HG03565 (cell line): Measurements from ENCODE around the gene ZNF649.

ENCODE experiments used
- ATAC-seq: cut with Tn5 transposase; IDR thresholded peaks from one replicate; pipeline ENCODE4 v1.9.1; 2021; ENCODE audit warnings: mild to moderate bottlenecking, moderate library complexity; ENCODE audit not compliant: unreplicated experiment

The ZNF649 gene

DNA sequence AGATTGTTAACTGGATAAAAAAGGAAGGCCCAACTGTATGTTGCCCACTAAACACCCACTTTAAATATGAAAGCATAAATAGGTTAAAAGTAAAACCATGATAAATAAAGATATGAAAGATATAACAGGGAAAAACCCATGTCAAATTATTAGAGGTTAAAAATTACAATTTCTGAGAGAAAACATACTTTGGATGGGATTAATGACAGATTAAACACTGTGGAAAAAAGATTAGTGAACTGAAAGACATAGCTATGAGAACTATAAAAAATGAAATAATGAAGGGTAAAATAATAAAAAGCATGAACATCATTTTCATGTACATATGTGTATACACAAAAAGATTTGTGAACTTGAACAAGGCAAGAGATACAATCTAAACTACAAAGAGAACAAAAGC is 14.9 kb downstream of the ZNF649 start:
- no peak for ATAC-seq

DNA sequence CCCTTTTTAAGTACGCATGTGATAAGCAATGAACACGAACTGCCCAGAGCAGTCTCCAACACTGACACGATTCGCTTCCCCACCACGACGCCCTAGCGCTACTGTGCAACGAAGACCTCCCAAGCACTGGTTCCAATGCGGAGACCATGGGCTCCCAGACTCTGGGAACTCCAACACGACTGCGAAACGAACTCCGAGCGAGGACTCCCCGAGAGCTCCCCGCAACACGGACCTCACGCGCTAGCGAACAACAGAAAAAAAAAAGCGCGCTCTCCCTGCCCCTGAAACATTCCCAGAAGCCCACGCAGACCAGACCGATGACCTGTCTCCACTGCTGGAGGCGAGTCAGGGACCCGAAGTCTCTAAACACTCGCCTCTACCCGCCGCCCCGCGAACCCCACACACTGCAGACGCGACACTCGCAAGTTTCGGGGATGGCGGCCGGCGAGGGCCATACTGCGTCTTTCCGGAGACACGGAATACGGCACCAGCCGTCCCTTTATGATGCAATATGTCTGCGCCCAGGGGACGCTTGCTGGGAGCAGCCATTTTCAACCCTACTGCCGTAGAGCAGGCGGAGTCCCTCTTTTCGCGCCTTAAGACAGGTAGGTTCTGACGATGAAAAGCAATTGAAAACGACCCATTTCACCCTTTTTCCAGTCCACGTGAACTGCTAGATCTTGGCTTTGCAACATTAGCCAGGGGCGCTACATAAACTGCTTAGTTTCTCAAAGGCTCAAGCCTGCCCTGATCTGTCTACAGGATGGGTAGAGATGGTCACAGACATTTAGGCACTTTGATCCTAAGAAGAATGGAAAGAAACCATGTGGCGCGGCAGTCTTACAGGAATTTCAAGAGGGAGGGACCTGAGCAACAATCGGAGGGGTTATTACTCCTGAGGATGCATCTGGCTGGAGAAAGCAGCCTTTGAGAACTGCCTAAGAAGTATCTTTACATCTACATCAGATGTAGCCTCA is 17.0 kb downstream of the ZNF649 start, which contains the start of gene ZNF577:
Gene ZNF577, minus strand, starts transcription at position 430 of the 977 bp plus-strand sequence. CDS start 7,569 bp downstream, outside the sequence.
- ATAC-seq = no peak

DNA sequence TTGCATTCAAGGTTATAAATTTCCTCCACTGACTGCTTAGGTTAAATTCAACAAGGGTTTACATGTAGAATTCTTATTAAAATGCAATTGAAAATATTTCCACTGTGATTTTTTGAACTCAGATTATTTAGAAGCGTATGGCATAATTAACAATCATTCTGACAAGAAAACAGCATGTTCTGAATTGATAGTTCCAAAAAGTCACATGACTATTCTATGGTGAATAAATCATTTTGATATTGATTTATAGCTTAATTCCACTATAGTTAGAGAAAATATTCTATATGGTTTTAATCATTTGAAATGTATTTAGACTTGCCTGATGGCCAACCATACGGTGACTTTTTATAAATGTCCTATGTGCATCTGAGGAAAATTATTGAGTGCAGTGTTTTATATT is 20.1 kb downstream of the ZNF649 start:
- ATAC-seq = no peak

DNA sequence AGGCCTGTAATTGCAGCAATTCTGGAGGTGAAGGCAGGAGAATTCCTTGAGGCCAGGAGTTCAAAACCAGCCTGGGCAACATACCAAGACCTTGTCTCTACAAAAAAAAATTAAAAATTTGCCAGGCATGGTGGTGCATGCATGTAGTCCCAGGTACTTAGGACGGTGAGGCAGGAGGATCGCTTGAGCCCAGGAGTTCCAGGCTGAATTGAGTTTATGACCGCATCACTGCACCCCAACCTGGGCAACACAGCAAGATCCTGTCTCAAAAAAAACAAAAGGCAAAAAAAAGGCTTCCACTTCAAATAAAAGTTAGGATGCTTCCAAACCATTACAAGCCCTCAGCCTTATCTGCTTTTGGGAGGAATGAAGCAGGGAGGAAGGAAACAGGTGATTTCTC is 22.3 kb downstream of the ZNF649 start:
- ATAC-seq = no peak

DNA sequence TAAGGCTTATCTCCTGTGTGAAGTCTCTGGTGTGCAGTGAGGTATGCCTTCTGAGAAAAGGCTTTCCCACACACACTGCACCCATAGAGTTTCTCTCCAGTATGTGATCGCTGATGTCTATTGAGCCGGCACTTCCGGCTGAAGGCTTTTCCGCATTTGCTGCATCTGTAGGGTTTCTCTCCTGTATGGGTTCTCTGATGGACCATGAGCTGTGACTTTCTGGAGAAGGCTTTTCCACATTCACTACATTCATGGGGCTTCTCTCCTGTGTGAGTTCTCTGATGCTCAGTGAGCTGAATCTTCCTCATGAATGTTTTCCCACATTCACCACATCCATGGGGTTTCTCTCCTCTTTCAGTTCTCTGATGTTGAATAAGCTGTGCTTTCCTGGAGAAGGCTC is 31.7 kb downstream of the ZNF649 start:
- no peak for ATAC-seq

DNA sequence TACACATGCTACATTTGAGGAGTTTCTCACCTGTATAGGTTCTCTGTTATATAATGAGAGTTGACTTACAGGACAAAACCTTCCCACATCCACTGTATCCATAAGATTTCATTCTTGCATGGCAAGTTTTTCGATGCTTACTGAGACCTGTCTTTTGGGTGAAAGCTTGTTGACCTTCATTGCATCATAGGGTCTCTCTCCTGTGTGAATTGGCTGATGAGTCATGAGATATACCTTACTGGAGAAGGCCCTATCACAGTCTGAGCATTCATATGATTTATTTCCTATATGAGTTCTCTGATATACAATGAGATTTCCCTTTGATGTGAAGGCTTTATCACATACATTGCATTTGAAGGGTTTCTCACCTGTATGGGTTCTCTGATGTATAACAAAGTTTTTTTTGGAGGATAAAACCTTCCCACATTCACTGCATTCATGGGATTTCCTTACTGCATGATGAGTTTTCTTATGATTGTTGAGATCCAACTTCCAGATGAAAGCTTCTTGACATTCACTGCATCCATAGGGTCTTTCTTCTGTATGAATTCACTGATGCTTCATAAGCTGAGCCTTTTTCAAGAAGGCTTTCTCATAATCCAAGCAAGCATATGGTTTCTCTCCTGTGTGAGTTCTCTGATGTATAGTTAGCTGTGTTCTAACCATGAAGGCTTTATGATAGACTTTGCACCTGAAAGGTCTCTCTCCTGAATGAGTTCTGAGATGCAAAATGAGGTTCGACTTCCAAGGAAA is 42.8 kb downstream of the ZNF649 start:
- ATAC-seq = no peak
